GM23338 (cell line): ENCODE results near the gene ZNF783. TPM values are rescaled to one million over a fixed set of nuclear protein-coding genes. Genes with fewer than 3 reads are reported as not detected.
"Not testable (repeated sequence)": the region's sequence is repeated elsewhere in the genome, so short reads cannot be mapped to it uniquely, and the experiment has no call there.

Experiments used
- ATAC-seq: fragments of 200-7000 bp; cut with Tn5 transposase; 3 replicates; pipeline ENCODE4 v1.9.1; 2020
- DNase-seq: peaks from one replicate; pipeline ENCODE4 v3.0.0-alpha.2; 2015; ENCODE audit warnings: low spot score
- H2AFZ ChIP-seq: fragments of 200-600 bp; sonication (generic); 2 replicates; pipeline ENCODE4 v1.8.0; 2016; ENCODE audit warnings: antibody characterized with exemption, mild to moderate bottlenecking, moderate library complexity
- H3F3A ChIP-seq: fragments of 200-600 bp; sonication (generic); replicated peaks from 2 replicates; pipeline ENCODE4 v1.8.0; 2017; ENCODE audit warnings: antibody characterized with exemption, mixed run types, low read depth
- H3K27ac ChIP-seq: fragments of 200-600 bp; sonication (generic); 2 replicates; pipeline ENCODE4 v1.6.1; 2016; ENCODE audit warnings: low read depth
- H3K27me3 ChIP-seq: fragments of 200-600 bp; sonication (generic); 2 replicates; pipeline ENCODE4 v1.8.0; 2016; ENCODE audit warnings: mild to moderate bottlenecking, mixed run types, moderate library complexity; ENCODE audit not compliant: insufficient read depth
- H3K36me3 ChIP-seq: fragments of 200-600 bp; sonication (generic); 2 replicates; pipeline ENCODE4 v1.8.0; 2016; ENCODE audit warnings: mild to moderate bottlenecking; ENCODE audit not compliant: insufficient read depth
- H3K4me1 ChIP-seq: fragments of 200-600 bp; sonication (generic); 2 replicates; pipeline ENCODE4 v1.8.0; 2016; ENCODE audit warnings: mild to moderate bottlenecking, moderate library complexity; ENCODE audit not compliant: insufficient read depth
- H3K4me2 ChIP-seq: fragments of 200-600 bp; sonication (generic); 2 replicates; pipeline ENCODE4 v1.7.1; 2017; ENCODE audit warnings: mixed run types
- H3K4me3 ChIP-seq: fragments of 200-600 bp; sonication (generic); 2 replicates; pipeline ENCODE4 v1.6.1; 2016; ENCODE audit warnings: mixed run types
- H3K79me2 ChIP-seq: fragments of 200-600 bp; sonication (generic); replicated peaks from 2 replicates; pipeline ENCODE4 v1.8.0; 2017; ENCODE audit warnings: mild to moderate bottlenecking; ENCODE audit not compliant: insufficient read depth
- H3K9me2 ChIP-seq: fragments of 200-600 bp; sonication (generic); 2 replicates; pipeline ENCODE4 v1.8.0; 2017; ENCODE audit not compliant: insufficient read depth
- H4K20me1 ChIP-seq: fragments of 200-600 bp; sonication (generic); replicated peaks from 2 replicates; pipeline ENCODE4 v1.8.0; 2017; ENCODE audit warnings: mild to moderate bottlenecking; ENCODE audit not compliant: insufficient read depth
- H3K27ac Mint-ChIP-seq: 2 replicates; pipeline ENCODE4 v1.8.0; 2020; ENCODE audit warnings: inconsistent platforms, mild to moderate bottlenecking, moderate library complexity, mixed read lengths
- H3K27me3 Mint-ChIP-seq: 3 replicates; pipeline ENCODE4 v1.8.0; 2022; ENCODE audit warnings: low read depth, mild to moderate bottlenecking, moderate library complexity, mixed read lengths, inconsistent platforms; ENCODE audit not compliant: insufficient read depth, poor library complexity
- H3K36me3 Mint-ChIP-seq: 3 replicates; pipeline ENCODE4 v1.8.0; 2021; ENCODE audit warnings: low read depth, mild to moderate bottlenecking, inconsistent platforms, moderate library complexity, mixed read lengths
- H3K4me1 Mint-ChIP-seq: 3 replicates; pipeline ENCODE4 v1.8.0; 2020; ENCODE audit warnings: mild to moderate bottlenecking, inconsistent platforms, mixed read lengths
- H3K4me3 Mint-ChIP-seq: 3 replicates; pipeline ENCODE4 v1.8.0; 2021; ENCODE audit warnings: moderate library complexity, mild to moderate bottlenecking, inconsistent platforms, mixed read lengths
- H3K9me3 Mint-ChIP-seq: 3 replicates; pipeline ENCODE4 v1.8.0; 2020; ENCODE audit warnings: moderate library complexity, mild to moderate bottlenecking, inconsistent platforms, mixed read lengths
- REST ChIP-seq: IDR thresholded peaks from one replicate; pipeline ENCODE4 v1.6.1; 2018; ENCODE audit warnings: antibody characterized with exemption; ENCODE audit not compliant: unreplicated experiment
- STAT1 ChIP-seq: IDR thresholded peaks from one replicate; pipeline ENCODE4 v1.6.1; 2016; ENCODE audit warnings: antibody characterized with exemption; ENCODE audit not compliant: unreplicated experiment
- polyA plus RNA-seq: library from polyadenylated mRNA; unstranded; fragments of >200 nt; fragmentation: Nextera tagmentation; extraction: Ambion mirVana; gene quantifications from 2 replicates; pipeline ENCODE4 v1.2.1, GENCODE V29; 2016
- total RNA-seq: library from RNA; depleted of rRNA; stranded (reverse); fragments of >200 nt; shearing (Covaris generic); gene quantifications from 2 replicates; pipeline ENCODE4 v1.2.3, GENCODE V29; 2014

Gene ZNF783
- total and polyA plus RNA-seq, 2 experiments from 2014 or later, result 2.1 to 9.0 TPM

GRCh38 chr7:149320313-149321124 lies 58.5 kb downstream of the ZNF783 start:
- Mint-ChIP-seq H3K27me3 (peaks cover 3% of the 10 kb centered on the region), H3K4me1 (peaks cover 31% of the 10 kb centered on the region), H3K9me3 (peaks cover 10% of the 10 kb centered on the region), H3K4me3 (no peak overlapping the region; the same call in 2 of the 3 replicates), H3K36me3 (no peaks in the 10 kb centered on the region; the same call in 2 of the 3 replicates), H3K27ac (peak overlapping the region; percentile 88)
- H3K27ac ChIP-seq, result peak overlapping the region; percentile 79; the same call in 1 of the 2 replicates
- no peaks in the 10 kb centered on the region for H3K27me3 ChIP-seq
- DNase-seq (peak; percentile 62), ATAC-seq (peak; percentile 55)
- no peaks in the 10 kb centered on the region for H3K79me2 ChIP-seq
- no peaks in the 10 kb centered on the region for H3K36me3 ChIP-seq
- TF ChIP-seq STAT1 (no peak), REST (no peak)
- H3K4me3 ChIP-seq, result peak overlapping the region; percentile 31
- peaks cover 21% of the 10 kb centered on the region for H3K4me1 ChIP-seq
- H3K4me2 ChIP-seq, result peak overlapping the region; percentile 72
- no peaks in the 10 kb centered on the region; the same call in 1 of the 2 replicates for H3K9me2 ChIP-seq
- H2AFZ ChIP-seq, result peak overlapping the region; percentile 34; the same call in 1 of the 2 replicates
- no peaks in the 10 kb centered on the region for H3F3A ChIP-seq
- no peaks in the 10 kb centered on the region for H4K20me1 ChIP-seq

GRCh38 chr7:149321125-149321905 lies 59.3 kb downstream of the ZNF783 start:
- not testable (repeated sequence) for H3K27me3 ChIP-seq, H3K27me3 Mint-ChIP-seq, H3K79me2 ChIP-seq, H3K9me2 ChIP-seq, H3F3A ChIP-seq, H3K36me3 Mint-ChIP-seq, H3K36me3 ChIP-seq, H4K20me1 ChIP-seq
- H3K27ac Mint-ChIP-seq, result peak overlapping the region; percentile 88
- peaks cover 18% of the 10 kb centered on the region for H3K9me3 Mint-ChIP-seq
- Histone ChIP-seq H2AFZ (peak overlapping the region; percentile 97), H3K27ac (peak overlapping the region; percentile 79; the same call in 1 of the 2 replicates), H3K4me2 (peak overlapping the region; percentile 72), H3K4me3 (peak overlapping the region; percentile 31), H3K4me1 (peaks cover 21% of the 10 kb centered on the region)
- H3K4me1 Mint-ChIP-seq, result peaks cover 31% of the 10 kb centered on the region
- H3K4me3 Mint-ChIP-seq, result peak overlapping the region; percentile 51
- DNase-seq, result peak; percentile 47
- peak; percentile 64 for ATAC-seq
